NCI-H2196 treated with DMSO at 0.1 percent for 48 hours (cell line): Measurements from ENCODE around the gene HOXD8.

Source experiments
- DNase-seq: peaks from one replicate; lab custom pipeline; 2025; ENCODE audit not compliant: unreplicated experiment; lab: John Stamatoyannopoulos, UW

HOXD8 gene

DNA sequence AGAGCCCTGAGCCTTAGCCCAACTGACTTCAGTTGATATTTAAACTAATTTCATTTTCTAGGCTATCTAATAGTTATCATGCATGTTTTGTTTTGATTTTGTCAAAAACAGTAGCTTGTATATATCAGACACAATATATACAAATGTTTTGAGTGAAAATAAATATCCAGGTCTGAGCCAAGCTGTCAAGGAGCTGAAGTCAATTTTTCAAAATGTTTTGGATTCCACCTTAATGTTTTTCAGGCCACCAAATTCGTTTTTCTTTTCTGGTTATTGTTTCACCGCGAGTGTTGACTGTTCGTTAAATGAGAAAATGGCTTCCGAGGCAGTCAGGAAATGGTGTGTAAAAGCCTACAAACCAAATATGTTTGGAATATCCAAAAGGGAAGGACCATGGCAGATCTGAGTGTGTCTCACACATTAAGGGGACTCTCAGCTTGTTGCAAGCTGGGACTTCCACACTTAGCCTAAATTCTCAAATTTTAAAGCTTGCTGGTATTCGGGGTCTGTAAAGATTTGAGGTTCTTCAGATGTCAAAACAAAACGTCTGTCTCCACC is 27.1 kb upstream of the HOXD8 start:
- DNase-seq, result no peak

DNA sequence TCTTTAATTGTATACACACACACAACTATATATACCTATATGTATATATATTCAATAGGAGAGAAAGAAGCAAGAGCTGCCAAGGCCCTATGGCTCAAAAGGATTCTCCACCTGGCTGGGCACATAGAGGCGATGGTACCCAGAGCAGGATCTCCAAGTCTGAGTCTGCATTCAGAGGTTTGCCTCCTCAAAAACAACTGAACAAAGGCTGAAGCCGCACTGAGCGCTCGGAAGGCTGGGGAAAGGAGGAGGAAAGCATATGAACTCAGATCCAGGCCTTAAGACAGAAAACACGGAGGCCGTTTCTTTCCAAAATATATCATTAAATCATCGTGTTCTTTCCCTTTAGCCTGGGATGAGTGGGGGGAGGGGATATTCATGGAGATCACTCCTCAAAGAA is 26.3 kb upstream of the HOXD8 start:
- DNase-seq, result no peak

DNA sequence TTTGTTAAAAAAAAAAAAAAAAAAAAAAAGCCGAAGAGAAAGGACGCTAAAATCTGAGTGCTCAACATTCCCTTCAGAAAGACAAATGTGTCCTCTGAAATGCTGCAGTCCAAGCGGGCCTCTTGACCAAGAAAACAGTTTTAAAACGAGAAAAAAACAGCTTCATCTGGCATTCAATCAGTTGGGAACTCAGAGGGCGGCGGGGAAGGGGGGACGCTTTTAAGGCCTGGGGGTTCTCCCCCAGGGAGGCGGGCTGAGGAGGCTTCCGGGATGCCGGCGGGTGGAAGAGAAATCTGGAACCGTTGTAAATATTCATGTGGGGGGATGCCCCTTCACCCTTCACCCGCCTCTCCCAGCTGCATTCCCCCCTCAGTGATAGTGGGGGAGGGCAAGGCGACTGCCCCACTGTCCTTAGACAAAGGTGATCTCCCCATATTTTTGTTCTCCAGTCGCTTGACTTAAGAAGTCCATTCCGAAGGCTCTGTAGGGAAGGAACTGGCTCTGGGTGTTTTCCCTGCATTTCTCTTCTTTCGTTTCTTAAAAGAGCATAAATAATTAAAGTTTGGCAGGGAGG is 25.7 kb upstream of the HOXD8 start:
- DNase-seq, result no peak

DNA sequence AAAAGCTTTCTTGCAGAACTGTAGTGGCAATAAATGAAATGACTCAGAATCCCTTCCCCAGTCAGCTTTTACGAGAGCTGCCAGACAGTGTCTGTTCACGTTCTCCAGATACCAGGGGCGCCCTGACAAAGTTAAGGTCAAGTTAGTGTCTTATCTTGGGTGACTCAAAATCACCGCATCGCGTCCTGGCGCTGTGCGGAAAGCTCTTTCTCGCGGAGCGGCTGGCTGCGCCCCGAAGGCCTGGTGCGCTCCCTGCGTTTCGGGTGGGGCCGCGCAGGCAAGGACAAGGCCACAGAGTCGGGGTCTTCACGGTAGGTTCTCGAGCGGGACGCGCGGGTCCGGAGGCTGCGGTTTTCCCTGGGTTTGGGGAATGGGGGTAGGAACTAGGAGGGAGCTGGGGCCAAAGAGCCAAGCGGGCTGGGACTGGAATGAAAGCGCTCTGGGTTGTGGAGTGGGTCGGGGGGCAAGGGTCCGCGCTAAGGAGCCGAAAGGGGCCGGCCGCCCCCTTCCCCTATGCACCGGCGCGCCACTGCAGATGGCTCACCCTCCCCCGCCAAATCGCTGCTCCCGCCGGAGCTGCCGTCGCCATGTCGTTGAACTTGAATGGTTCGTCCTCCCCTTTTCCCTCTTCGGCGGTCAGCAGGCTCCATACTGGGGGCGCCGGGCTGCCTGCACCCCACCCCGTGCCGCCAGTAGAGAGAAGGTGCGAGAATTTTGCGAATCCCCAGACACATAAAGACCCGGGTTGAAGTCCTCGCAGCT is 25.0 kb upstream of the HOXD8 start:
- DNase-seq, result no peak

DNA sequence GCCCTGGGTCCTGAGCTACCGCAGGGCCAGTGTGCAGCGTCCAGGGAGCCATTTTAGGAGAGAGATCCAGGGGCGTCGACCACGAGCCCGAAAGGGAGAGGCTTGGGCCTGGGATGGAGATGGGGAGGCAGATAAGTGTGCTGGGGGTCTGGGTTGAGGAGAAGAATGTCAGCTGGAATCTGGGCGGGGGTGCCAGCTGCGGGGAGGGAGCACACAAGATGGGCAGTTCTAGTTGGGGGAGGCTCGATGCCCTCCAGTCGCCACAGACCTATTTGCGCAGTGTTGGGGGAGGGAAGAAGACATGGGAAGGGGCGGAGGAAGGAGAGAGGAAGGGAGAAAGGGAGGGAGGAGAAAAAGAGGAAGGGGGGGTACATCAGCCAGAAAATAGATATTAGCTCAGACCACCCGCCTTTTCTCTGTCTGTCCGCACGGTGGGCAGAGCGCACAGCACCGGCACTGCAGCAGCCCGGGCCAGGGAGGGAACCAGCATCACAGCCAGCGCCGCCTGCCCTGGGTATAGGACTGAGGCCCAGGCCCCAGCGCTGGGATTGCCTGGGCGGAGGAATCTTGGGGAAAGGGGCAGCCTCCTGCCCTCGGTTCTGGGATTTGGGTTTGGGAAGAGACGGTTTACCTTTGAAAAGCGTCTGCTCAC is 24.3 kb upstream of the HOXD8 start:
- DNase-seq, result no peak

DNA sequence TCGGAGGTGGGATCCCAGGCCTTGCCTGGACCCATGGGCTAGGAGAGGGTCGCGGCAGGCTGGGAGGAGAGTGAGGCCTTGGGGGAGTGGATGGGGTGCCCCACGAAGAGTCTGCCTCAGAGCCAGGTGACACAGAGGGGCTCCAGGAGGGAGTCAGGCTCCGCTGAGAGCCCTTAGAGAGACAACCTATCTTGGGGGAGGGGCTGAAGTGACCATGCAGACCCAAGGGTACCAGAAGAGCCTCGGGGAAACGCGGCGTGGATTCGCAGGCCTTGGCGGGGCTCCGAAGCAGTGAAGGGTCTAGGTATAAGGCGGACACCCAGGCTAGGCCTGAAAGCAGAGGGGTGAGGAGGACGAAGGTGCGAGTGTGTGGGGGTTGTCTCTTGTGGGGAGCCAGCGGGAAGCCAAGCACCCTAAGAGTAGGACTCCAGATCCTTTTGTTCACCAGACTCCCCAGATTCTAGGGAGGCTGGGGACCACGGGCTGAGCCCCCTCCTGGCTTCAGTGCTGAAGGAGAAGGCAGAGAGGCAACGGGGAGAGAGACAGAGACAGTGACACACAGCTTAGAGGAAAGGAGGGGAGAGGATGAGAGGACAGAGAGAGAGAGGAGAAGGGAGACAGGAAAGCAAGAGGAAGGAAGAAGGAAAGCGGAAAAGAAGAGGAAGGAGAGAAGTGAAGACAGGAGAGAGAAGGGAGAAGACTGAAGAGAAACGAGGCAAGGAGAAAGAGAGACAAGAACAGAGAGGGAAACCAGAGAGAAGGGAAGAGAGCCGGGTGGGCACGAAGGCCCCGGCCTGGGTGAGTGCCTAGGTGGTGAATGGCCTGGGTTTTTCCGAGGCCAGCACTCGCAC is 23.6 kb upstream of the HOXD8 start:
- no peak for DNase-seq

DNA sequence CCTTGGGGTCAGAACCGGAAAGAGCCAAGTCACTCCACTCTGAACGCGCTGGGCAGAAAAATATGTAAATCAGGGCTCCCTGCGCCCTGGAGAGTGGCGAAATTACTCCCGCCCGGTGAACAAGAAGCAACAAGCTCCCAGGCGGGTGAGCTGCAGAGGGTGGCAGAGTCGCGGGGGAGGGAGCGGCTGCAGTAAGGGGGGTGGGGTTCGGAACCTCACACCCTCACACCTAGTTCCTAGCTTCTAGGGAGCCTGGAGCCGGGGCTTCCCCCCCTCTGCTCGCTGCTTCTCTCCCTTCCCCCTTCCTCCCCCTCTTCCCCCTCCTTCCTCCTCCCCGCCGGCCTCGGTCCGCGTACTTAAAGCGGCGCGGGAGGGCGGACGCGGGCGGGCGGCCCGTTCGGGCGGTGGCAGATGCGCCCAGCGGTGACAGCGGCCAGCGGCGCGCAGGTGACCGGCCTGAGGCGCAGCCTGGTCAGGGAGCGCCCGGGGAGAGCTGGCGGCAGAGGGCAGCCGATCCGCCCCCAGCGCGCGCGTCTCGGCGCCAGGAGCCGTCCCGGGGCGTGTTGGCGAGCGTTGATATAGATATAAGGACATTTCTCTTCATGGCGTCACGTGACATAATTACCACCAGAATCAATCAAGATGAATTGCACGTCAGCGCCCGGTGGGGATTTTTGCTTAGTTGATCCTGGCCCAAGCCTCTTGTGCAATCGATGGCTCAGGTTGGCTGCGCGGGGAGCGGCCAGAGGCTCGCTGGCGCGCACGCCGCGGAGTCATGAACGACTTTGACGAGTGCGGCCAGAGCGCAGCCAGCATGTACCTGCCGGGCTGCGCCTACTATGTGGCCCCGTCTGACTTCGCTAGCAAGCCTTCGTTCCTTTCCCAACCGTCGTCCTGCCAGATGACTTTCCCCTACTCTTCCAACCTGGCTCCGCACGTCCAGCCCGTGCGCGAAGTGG is 22.6 kb upstream of the HOXD8 start, which contains the start of gene HOXD11:
TSS of gene HOXD11 (plus strand) at position 700 of the 959 bp plus-strand sequence. CDS start at position 776, 76 bp downstream.
- peak; percentile 92 for DNase-seq

DNA sequence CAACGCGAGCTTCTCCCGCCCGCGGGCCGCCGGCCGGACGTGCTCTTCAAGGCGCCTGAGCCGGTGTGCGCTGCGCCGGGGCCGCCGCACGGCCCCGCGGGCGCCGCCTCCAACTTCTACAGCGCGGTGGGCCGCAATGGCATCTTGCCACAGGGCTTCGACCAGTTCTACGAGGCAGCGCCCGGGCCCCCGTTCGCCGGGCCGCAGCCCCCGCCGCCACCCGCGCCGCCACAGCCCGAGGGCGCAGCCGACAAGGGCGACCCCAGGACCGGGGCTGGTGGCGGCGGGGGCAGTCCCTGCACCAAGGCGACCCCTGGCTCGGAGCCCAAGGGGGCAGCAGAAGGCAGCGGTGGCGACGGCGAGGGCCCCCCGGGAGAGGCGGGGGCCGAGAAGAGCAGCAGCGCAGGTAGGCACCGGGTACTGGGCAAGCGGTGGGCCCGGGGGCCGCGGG is 21.7 kb upstream of the HOXD8 start:
- no peak for DNase-seq

DNA sequence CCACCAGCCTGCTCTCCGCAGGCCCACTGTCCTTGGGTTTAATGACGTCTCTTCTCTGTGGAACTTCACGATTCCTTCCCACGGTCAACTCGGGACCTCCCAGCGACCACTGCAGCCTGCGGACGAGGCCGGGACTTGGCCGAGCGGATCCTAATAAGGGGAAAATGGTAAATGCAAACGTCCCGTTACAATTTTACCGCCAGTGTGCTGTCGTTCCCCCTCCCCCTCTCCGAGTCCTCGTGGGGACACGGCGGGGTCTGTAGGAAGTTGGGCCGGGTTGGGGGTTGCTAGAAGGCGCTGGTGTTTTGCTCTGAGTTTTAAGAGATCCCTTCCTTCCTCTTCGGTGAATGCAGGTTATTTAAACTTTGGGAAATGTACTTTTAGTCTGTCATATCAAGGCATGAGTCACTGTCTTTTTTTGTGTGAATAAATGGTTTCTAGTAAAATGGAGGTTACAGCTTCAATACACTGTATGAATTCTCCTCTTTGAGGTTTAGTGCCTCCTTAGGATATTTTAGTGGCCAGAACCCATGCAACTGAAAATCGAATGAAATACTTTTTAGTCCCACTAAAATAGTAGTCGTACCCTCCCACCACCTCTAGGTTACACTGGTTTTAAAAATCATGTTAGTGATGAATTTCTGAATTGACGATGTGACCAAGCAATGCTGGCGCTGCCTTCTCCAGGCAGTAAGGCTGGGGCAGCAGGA is 20.2 kb upstream of the HOXD8 start:
- no peak for DNase-seq

DNA sequence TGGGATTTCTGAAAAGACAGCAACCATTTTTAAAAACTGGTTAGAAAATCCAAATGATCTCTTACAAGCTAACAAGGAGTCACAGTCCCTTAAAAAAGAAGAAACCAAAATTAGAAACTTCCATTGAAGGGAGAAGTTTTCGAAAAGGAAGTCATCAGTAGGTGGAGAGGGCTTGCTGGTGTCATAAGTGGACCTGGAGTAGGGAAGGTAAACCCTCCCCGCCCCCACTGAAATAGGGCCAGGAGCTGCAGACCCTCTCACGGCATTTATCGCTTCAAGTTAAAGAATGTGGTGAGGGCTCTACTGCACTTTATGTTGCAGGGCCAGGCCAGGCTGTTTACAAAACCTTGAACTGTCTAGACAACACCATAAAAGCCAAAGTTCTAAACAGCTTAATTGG is 19.6 kb upstream of the HOXD8 start:
- no peak for DNase-seq

DNA sequence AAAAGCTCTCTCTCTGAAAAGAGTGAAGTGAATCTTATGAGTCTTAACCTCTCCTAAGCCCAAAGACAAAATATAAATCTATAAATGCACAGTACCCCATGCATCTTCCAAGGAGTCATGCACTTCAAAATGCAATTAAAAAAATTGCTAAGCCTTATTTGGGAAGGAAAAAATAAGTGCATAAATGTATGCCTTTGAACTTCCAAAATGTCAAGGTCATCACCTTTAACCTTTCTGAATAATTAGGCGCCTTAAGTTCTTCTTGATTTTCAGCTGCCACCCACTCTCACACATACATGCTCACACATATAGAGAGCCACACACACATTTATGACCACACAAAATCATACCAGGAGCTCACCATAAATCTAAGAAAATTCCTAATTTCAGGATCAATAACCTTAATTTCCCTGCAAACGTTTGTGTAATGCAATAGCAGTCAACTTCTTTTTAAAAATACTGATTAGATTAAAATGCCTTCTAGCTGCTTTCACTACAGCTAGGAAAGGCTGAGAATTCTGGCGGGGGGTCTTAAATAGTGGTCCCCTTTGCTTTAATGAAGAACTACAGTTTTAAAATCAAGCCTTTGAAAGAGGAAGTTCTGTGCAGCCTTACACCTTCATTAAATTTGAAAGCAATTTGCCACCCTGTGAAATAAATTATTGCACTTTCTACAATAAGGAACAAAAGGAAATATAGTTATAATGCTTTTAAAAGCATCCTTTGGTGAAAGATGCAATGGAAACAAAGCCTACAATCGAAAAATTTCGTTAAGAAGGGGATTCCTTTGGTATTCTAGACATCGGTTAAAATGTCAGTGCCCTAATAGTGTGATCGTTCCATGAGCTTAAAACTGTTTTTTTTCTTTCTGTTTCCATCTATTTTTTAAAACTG is 18.8 kb upstream of the HOXD8 start:
- DNase-seq, result no peak

DNA sequence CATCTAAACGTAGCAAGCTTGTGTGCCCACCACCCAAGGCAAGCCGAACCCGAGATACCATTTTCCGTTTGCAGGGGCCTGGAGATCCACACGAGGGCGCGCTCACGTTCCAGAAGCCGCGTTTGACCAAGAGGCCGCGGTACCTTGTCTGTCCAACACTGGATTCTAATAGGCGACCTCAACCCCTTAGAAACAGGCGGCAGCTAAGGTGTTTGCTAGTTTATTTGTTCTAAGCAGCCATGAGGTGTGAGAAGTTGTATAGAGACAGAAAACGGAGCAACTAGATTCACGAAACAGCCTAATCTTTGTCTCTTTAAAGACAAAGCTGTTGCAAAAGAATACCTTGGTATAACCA is 18.2 kb upstream of the HOXD8 start:
- DNase-seq, result peak; percentile 75

DNA sequence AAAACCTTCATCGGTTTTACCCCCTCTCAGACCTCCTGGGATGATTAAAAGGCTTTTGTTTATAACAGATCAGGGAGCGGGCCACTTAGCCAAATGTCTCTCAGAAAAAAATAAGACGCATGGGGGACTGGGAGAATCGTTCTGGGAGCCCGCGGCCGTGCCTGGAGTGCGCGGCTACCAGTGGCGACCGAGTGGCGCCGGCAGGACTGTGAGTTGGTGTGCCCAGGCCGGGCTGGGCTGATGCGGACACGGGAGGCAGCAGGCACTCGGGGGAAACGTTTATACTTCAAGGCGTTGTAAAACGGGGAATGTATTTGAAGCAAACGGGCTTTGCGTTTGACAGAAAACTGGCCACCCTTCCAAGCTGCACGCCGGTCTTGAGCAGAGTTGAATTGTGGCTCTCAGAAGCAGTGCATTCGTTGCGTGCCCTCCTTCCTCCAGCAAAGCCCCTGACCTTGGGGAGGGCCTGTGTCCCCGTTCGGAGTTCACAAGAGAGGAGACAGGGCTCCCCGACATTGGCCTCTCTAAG is 17.6 kb upstream of the HOXD8 start:
- no peak for DNase-seq

DNA sequence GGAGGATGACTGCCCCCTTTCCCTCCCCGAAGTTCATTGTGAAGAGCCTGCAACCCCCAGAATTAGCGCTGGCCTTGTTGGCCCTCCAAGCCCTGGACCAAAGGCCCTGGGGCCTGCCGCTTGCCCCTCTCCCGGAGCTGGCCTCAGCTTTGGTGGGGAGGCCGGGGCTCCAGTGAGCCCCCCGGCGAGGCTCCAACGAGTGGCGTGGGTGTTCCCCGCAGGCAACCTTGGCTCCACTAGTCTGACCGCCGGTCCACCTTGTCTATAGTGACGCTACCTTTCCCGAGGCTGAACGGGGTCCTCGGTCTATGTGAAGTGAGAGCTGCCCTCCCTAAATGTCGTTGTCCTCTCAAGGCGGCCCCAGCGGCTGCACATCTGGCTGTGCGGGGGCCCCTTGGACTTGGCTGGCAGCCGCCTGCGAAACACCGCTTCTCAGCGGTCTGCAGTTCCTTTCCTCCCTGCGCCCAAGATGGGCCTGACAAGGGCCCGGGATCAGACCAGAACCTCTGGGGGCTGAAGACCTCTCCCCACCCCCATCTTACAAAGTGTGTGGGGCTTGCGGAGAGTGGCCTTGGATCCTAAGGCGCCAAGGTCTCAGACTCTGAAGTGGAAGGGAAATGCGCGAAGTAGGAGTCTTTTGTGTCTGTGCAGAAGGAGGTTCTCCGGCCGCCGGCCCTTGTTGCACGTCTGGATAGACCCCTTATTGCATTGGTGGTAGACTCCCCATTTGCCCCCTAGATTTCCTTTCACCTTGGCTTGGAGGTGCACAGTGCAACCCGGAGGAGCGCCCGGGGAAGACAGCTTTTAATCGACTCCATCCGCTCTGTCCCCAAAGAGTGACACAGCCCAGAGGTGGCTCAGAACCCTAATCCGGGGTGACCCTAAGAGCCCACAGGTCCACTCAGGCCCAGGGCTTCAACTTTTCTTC is 16.9 kb upstream of the HOXD8 start:
- no peak for DNase-seq

DNA sequence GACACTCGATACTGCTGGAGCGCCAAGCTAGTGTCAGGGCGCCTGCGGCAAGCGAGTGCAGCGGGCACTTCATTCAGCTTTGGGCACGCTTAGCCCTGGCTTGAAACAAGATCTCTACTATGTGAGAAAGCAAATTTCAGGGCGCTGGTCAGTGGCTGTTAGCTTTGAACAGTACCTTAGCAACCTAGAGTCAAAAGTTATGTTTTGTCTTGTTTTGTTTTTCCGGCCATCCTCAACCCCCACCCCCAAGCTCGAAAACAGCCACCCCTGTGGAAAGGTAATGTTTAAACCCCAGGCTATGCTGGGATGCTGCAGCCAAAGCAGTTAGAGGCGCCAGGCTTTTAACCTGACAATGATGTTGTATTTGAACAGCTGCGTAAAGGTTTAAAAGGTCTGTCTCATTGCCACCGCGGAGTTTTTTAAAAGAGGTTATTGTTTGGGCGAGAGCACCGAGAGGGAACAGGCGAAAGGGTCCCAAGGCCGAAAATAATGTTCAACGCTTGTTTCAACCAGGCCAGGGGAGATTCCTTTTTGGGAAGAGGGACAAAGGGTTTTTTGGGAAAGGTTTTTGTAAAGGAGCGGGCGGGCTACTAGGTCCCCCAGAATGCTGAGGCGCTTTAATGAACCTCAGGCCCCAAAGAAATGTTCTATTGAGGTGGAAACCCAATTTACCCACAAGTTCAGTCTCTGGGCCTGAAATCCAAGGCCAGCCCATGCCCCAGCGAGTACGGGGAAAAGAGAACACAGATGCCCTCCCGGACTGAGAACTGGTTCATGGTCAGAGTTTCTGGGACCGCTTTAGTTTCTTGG is 15.2 kb upstream of the HOXD8 start:
- DNase-seq, result peak; percentile 97

DNA sequence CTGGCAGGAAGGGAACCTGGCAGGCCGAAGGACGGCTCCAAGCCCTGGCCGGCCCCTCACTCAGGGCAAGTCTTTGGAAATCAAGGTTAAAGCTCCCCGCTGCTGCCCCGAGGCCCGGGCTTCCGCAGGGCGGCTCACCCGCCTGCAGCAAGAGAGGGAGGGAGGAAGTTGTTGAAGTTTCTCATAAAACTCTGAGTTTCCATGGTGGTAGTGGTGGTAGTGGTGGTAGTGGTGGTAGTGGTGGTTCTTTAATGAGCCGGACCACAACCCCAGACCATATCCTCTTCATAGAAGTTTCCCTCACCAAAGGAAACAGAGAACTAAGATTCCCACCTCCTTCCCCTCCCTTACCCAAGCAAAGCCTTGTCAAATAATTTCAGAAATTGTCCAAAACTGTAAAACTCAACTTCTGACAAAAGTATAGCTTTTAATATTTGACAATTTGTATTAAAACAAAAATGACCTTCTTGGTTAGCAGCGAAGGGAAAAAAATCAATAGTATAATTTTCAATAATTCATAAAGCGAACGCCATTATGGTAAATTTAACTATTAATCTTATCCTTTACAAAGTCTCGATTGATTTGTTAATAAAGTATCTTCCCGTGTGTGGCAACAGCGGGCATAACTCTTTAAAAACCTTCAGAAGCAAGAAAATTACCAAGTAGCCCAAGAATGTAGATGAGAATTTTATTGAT is 14.4 kb upstream of the HOXD8 start:
- no peak for DNase-seq
